ENCODE data around the gene FOXB2.

DNA sequence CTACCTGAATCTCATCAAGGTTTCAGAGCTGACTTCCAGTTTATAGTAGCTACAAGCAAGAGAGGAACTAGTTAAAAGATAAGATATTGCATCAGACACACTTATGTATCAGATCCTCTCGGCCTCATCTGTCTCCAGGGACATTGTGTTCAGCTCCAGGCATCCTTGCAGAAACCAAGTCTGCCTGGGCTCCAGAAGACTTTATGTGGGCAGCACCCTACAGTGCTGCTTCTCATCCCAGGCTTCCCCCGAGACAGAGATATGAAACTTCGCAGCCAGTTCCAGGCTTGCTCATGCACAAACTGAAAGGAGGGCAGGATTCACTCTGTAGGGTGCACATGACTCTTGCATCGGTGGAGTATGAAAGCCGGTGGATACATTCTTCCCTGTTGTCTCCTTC lies 33.9 kb upstream of the FOXB2 start:
- TF ChIP-seq EZH2 (IDR thresholded peaks at IDR 0.05; ENCODE audit: borderline replicate concordance, low read depth, low read length, severe bottlenecking) (no peak), POLR2A (IDR thresholded peaks at IDR 0.05; ENCODE audit: low read depth, low read length) (no peak), MYC (IDR thresholded peaks at IDR 0.05; ENCODE audit: low read depth, low read length) (no peak), POLR2AphosphoS5 (IDR thresholded peaks at IDR 0.05; ENCODE audit: insufficient read depth, low read depth, low read length) (no peak)
- TF ChIP-seq, protein P1, sequence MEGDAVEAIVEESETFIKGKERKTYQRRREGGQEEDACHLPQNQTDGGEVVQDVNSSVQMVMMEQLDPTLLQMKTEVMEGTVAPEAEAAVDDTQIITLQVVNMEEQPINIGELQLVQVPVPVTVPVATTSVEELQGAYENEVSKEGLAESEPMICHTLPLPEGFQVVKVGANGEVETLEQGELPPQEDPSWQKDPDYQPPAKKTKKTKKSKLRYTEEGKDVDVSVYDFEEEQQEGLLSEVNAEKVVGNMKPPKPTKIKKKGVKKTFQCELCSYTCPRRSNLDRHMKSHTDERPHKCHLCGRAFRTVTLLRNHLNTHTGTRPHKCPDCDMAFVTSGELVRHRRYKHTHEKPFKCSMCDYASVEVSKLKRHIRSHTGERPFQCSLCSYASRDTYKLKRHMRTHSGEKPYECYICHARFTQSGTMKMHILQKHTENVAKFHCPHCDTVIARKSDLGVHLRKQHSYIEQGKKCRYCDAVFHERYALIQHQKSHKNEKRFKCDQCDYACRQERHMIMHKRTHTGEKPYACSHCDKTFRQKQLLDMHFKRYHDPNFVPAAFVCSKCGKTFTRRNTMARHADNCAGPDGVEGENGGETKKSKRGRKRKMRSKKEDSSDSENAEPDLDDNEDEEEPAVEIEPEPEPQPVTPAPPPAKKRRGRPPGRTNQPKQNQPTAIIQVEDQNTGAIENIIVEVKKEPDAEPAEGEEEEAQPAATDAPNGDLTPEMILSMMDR (IDR thresholded peaks at IDR 0.05; ENCODE audit: extremely low read depth in 1 of 2, insufficient read depth in 1 of 2, low read depth in 1 of 2, low read length in 2 of 2) = no peak
- TF ChIP-seq, protein P2, sequence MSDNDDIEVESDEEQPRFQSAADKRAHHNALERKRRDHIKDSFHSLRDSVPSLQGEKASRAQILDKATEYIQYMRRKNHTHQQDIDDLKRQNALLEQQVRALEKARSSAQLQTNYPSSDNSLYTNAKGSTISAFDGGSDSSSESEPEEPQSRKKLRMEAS (IDR thresholded peaks at IDR 0.05; ENCODE audit: insufficient read depth, insufficient read length) = no peak
